GM19463 (cell line): ENCODE measurements around the gene ASPG.

Experiments
- ATAC-seq: cut with Tn5 transposase; IDR thresholded peaks from one replicate; pipeline ENCODE4 v1.9.1; 2021; ENCODE audit warnings: mild to moderate bottlenecking, moderate library complexity; ENCODE audit not compliant: unreplicated experiment

Gene ASPG

DNA sequence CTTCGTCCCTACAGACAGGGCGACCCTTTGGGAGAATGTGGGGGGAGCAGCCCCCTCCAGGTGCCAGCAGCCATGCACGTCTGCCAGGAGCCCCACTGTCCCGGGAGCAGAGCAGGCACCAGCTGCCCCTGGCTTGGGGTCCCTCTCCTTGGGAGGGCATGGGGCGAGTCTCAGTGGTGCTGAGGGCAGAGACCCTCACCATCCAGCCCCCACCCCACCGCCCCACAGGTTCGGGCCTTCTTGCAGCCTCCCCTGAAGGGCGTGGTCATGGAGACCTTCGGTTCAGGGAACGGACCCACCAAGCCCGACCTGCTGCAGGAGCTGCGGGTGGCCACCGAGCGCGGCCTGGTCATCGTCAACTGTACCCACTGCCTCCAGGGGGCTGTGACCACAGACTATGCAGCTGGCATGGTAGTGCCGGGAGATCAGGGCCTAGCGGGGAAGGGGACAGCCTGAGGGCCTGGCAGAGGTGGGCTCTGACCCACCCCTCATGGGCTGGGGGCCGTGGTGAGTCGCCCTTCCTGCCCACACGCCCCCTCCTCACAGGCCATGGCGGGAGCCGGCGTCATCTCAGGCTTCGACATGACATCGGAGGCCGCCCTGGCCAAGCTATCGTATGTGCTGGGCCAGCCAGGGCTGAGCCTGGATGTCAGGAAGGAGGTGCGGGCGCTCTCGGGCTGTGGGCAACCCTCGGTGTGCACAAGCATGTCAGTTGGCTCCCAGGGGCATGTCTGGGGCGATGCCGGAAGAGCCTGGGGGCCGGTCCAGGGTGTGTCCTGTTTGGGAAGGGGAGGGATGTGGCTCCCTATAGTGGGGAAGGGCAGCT, 18.8 kb downstream of the ASPG start:
- ATAC-seq, result no peak

GRCh38 chr14:104105071-104105821, 19.7 kb downstream of the ASPG start:
- no peak for ATAC-seq

- ATAC-seq, result no peak
Observed at GRCh38 chr14:104105822-104106470, 20.4 kb downstream of the ASPG start.

DNA sequence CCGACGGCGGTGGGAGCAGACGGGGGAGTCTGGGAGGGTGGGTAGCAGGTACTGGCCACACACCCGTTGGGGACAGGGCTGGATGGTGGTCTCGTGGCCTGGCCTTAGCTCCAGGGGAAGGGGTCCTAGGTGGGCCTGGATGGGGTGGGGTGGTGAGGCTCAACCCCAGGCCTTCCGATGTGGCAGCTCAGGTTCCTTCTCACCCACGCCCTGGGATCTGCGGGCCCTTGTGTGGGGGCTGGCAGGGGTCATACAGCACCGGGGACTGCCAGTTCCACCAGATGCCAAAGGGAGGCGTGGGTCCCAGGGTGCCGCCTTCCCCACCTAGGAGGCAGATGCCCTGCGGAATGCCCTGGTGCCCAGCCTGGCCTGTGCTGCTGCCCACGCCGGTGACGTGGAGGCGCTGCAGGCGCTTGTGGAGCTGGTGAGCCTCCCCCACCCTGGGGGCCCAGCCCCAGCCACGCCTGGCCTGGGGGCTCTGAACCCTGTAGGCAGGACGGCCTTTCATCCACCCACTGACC, 21.0 kb downstream of the ASPG start:
- no peak for ATAC-seq

DNA sequence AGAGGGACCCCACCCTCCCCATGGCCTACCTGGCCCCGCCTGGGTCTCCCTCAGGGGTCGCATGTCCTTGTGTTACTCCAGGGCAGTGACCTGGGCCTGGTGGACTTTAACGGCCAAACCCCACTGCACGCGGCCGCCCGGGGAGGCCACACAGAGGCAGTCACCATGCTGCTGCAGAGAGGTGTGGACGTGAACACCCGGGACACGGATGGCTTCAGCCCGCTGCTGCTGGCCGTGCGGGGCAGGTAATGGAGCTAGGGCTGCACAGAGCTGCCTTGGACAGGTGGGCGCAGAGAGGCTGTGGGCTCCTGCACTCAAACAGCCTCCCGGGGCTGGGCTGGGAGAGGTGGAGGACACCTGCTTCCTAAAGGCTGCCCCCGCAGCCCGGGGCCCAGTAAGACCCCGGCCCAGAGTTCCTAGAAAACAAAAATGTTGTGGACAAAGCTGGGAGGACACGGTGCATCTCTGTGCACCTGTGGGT, 21.6 kb downstream of the ASPG start:
- no peak for ATAC-seq

GRCh38 chr14:104107611-104108569, 22.4 kb downstream of the ASPG start:
- no peak for ATAC-seq

GRCh38 chr14:104108570-104109541, 23.4 kb downstream of the ASPG start:
- no peak for ATAC-seq

DNA sequence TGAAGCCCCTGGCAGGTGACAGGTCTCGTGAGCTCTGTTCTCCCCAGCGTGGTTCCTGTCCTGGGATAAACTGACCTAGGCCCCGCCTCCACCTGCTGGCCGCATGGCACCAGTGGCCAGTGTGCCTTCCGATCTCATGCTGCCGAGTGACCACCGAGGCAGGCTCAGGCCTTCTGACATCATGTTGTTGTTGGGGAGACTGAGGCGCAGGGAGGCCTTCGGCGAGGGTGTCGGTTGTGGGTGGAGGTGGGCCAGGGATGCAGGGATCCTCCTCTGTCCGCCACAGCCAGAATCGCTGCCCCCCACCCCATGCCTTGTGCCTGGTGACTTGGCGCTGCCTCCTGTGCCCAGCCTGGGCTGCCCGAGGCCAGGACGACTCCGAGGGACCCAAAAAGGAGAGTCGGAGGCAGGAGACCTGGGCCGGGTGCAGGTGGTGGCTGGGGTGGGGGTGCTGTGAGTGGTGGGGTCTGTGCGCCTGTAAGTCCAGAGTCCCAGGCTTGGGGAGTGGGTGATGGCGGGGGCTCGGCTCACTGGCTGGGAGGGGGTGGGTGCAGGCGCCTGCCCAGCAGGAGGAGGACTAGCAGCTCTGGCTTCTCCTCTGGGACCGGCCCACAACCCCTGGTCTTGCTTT, 24.3 kb downstream of the ASPG start:
- ATAC-seq, result no peak

DNA sequence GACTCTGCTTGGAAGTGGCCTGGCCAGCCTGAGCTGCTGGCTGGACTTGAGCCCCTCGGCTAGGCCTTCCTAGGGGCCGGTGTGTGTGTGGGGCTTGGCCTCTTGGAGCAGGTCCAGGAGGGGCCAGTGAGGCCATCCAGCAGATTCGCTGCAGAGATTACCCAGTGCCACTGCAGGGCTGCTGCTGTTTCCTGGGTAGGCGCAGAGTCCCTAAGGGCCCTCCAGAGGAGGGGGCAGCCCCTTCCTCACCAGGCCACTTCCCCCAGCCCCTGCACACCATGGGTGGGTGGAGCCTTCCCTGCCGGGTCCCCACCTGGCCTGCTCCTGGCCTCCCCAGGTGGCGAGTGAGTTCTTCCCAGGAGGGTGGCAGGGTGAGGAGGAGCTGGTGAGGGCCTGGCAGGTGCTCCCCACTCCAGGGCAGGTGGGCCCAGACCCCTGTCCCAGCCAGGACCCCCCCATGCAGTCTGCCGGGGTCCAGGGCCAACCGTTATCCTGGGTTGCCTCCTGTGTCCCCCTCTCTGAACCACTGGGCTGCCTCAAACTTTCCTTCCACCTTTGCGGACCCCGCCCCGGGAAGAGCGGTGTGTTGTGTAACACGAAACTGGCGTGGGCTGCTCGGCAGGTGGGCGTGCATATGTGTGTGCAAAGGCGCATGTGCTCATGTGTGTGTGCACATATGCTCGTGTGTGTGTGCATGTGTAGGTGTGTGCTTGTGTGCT, 25.1 kb downstream of the ASPG start:
- no peak for ATAC-seq

DNA sequence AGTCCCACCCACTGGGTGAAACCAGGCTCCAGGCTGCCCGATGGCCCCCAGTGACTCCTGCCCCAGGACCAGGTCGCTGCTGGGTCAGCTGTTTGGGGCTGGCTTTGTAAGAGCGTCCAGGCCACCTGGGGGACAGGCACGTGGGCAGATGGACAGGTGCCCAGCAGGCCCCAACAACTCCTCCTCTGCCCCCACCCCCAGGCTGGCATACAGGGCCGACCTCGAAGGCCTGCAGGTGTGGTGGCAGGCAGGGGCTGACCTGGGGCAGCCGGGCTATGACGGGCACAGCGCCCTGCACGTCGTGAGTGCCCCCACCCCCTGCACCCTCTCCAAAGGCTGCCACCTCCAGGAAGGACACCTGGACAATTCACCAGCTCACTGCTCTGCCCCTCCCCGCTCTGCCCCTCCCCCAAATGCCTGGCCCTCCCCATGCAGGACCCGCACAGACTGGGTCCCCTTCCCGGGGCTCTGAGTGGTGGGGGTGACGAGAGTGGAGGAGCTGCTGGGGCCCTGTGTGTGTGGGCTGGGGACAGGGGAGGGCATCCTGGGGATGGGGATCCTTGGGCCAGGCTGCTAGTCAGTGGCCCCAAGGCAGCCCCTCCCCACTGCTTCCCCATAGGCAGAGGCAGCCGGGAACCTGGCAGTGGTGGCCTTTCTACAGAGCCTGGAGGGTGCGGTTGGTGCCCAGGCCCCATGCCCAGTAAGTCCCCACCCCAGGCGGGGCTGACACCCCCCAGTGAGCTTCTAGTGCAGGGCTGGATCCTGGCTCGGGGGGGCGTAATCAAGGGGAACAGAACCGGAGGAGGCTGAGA, 26.0 kb downstream of the ASPG start:
- ATAC-seq, result no peak

- no peak for ATAC-seq
Observed at GRCh38 chr14:104112113-104112505, 26.6 kb downstream of the ASPG start.

DNA sequence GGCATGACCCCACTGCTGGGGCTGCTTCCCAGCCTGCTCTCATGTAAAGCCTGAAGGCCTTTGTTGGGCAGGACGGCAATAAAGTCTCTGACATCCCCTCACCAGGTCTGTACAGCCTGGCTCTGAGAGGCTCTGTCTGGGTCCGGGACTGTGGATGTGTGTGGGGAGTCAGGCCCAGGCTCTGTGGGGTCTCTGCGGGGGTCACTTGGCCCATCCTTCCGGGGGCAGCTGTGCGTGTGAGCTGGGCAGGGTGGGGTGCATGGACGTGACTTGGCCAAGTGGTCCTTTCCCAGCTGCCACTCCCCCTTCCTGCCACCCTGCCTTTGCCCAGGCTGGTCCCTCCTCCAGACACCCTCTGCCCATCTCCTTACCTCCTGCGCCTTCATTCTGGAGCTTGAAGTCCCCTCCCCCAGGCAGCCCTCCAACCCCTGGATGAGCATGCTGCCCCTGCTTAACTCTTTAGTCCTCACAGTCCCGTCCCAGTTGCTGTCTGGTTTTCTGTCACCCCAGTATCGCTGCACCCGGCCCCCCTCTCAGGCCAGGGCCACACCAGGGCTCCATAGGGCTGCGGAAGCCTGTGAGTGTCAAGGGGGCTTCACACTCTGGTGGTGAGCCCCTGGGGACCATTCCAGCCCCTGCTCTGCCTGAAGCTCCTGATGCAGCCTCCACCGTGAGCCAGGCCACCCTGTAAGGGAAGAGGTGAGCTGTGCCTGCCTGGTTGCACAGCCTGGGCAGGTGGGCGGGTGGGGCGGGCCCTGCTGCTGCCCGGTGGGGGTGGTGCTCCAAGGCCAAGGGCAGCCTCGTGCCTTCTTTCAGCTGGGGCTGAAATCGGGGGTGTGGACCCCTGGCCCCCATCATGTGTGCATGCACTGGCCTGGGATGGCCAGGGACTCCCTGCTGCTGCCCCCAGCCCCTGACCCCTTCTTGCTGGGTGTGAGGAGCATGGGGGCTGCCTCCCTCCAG, 27.4 kb downstream of the ASPG start:
- no peak for ATAC-seq

DNA sequence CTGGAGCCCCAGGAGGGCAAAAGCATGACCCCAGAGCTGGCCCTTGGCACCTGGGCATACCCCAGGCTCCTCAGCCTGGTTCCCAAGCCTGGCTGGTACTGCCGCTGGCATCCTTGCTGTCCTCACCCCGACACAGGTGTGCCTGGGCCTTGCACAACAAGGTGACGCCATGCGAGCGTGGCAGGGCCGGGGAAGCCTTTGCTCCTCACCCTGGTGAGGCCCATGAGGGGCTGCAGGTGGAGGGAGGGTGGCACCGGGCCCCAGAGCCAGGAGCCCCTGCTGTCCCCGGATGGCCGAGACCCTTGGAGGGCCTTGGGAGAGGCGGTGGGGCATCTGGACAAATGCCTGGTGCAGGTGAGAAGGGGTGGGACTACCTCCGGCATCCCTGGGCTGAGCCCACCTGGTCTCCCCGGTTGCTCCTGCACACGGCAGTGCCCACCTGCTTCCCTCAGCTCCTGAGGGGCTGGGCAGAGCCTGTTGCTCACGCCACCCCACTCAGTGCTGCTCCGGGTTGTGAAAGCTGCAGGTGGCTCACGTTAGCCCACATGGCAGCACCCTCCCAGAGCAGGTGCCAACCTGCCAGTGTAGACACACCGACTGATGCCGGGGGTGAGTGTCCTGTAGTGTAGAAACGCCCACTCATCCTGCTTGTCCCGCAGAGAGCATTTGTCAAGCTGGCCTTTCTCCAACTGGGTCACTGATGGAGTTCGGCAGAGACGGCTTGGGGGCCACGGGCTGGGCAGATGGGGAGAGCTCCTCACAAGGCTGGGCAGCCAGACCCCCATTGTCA, 28.3 kb downstream of the ASPG start:
- no peak for ATAC-seq

DNA sequence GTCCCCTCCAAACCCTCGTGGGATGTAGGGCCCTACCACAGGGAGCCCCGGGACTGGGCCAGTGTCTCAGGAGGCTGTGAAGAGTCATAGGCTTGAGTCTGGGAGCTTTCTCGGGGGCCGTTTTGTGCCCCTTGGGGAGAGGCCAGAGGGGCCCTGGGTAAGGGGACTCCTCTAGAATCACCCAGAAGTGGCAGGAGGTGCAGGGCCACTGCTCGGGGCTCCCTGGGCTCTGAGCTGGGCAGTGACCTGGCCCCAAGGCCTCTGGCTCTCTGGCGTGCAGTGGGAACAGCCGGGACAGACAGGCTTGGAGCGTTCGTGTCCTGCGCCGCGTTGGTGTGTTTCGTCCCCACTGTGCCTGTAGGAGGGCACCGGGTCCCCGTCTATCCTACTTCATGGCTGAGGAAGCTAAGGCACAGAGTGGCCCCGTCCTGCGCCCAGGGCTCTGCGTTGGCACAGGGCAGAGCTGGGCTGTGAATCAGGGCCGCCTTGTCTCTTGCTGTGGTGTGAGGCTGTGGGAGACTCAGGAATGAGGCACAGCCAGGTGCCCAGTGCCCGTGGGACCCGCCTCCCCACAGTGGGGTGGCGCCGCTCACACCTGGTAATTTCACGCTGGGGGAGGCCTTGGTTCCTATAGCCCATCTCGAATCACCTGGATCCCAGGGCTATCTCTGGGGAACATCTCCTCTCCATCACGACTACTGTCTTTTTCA, 29.1 kb downstream of the ASPG start:
- no peak for ATAC-seq
